Measurements from ENCODE around the gene CAMK2G. TPM values are rescaled to one million over a fixed set of nuclear protein-coding genes. Genes with fewer than 3 reads are reported as not detected.

The CAMK2G gene
- total RNA-seq, 2 experiments from 2014 or later = 34.4 to 38.4 TPM

GRCh38 chr10:73780966-73781365 is 93.4 kb downstream of the CAMK2G start:
- peak overlapping the region; percentile 100 for H3K4me3 Mint-ChIP-seq
- no peak for TF ChIP-seq CTCF (IDR thresholded peaks at IDR 0.05)
- H3K4me1 ChIP-seq (ENCODE audit: insufficient read depth, low read length) = peaks cover 29% of the 10 kb centered on the region
- peaks cover 59% of the 10 kb centered on the region for H3K4me1 Mint-ChIP-seq (ENCODE audit: low read depth)
- H3K27ac ChIP-seq (ENCODE audit: low read depth in 1 of 2, low read length in 2 of 2) = peak overlapping the region in 1 of 2 donors; percentile 82
- H3K9me3 ChIP-seq (ENCODE audit: control insufficient read depth in 1 of 2, insufficient read depth in 1 of 2, low read length in 2 of 2) = no peaks in the 10 kb centered on the region
- no peaks in the 10 kb centered on the region for H3K27me3 Mint-ChIP-seq
- H3K27me3 ChIP-seq (ENCODE audit: control insufficient read depth in 1 of 2, insufficient read depth in 2 of 2, low read length in 2 of 2) = no peaks in the 10 kb centered on the region
- H3K36me3 Mint-ChIP-seq (ENCODE audit: low read depth) = peaks cover 37% of the 10 kb centered on the region
- peaks cover 36% of the 10 kb centered on the region for H3K36me3 ChIP-seq (ENCODE audit: insufficient read depth, low read length)
- no peak for ATAC-seq (ENCODE audit: poor library complexity)
- H3K9me3 Mint-ChIP-seq = no peaks in the 10 kb centered on the region
- ChIA-PET CTCF (interaction anchor here (0.5 to 1.7 kb wide), 4 partner anchors 8 to 137 kb away, joined by 3 to 10 read pairs (median 6); a partner anchor contains a TSS), POLR2A (interaction anchor here (1.0 to 10.2 kb wide), 7 partner anchors 11 to 369 kb away, joined by 3 to 244 read pairs (median 6); partner anchors contain the start of genes AP3M1, CAMK2G and NDST2)
- DNase-seq = no peak
- H3K4me3 ChIP-seq (ENCODE audit: low read length) = peak overlapping the region; percentile 88
- H3K27ac Mint-ChIP-seq = peak overlapping the region; percentile 94
- intact Hi-C loops (cut with DNase I, micrococcal nuclease) = loop anchor here in 1 of 2 experiments (5.0 to 10.0 kb wide), 3 partner anchors 286 to 1564 kb away; partner anchors contain the start of genes ADK, ANAPC16, AP3M1 and ASCC1

- ATAC-seq (ENCODE audit: poor library complexity) (no peak), DNase-seq (no peak)
- Mint-ChIP-seq H3K36me3 (ENCODE audit: low read depth) (peaks cover 39% of the 10 kb centered on the region), H3K4me1 (ENCODE audit: low read depth) (peaks cover 61% of the 10 kb centered on the region), H3K9me3 (no peaks in the 10 kb centered on the region), H3K27me3 (no peaks in the 10 kb centered on the region), H3K27ac (peak overlapping the region; percentile 94), H3K4me3 (peak overlapping the region; percentile 100)
- H3K27me3 ChIP-seq (ENCODE audit: control insufficient read depth in 1 of 2, insufficient read depth in 2 of 2, low read length in 2 of 2) = no peaks in the 10 kb centered on the region
- no peak overlapping the region for H3K27ac ChIP-seq (ENCODE audit: low read depth in 1 of 2, low read length in 2 of 2)
- H3K4me3 ChIP-seq (ENCODE audit: low read length) = no peak overlapping the region
- TF ChIP-seq CTCF (IDR thresholded peaks at IDR 0.05) = no peak
- POLR2A ChIA-PET = interaction anchor here (1.9 to 10.2 kb wide), 3 partner anchors 10 to 50 kb away, joined by 6 to 244 read pairs (median 6); a partner anchor contains a TSS
- H3K36me3 ChIP-seq (ENCODE audit: insufficient read depth, low read length) = peaks cover 42% of the 10 kb centered on the region
- CTCF ChIA-PET = no interaction called here
- H3K4me1 ChIP-seq (ENCODE audit: insufficient read depth, low read length) = peaks cover 29% of the 10 kb centered on the region
- intact Hi-C loops (cut with DNase I, micrococcal nuclease) = loop anchor here in 1 of 2 experiments (5.0 to 10.0 kb wide), 3 partner anchors 286 to 1563 kb away; partner anchors contain the start of genes ADK, ANAPC16, AP3M1 and ASCC1
- H3K9me3 ChIP-seq (ENCODE audit: control insufficient read depth in 1 of 2, insufficient read depth in 1 of 2, low read length in 2 of 2) = no peaks in the 10 kb centered on the region
Observed at GRCh38 chr10:73780301-73780700, 94.1 kb downstream of the CAMK2G start.

DNA sequence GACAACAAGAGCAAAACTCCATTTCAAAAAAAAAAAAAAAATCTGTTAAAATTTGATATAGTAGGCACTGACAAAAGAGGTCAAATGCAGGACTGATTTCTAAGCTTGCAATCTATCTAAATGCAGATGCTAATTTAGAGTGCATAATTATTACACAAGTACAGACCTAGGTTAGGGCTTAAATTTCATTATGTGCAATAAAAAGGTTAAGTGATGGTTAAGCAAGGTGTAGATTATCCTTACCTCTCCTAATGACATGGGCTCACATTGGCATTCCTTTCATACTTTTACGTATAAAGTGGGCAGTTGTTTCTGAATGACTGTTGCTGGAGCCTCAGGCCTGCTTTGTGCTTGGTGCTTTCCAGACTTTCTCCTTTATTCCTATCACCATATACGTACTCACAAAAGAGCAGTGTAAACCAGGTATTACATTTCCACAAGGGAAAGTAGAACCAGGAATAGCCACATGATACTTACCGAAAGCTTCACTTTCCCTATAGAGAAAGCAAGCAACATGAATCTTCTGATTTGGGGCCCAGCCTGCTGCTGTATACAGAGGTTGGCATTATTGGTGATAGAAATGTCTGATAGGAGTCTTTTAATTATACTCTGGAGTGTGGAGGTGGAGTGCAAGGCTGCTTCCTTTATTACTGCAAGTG is 94.7 kb downstream of the CAMK2G start:
- Mint-ChIP-seq H3K4me3 (peak overlapping the region; percentile 68), H3K27me3 (no peaks in the 10 kb centered on the region), H3K4me1 (ENCODE audit: low read depth) (peaks cover 61% of the 10 kb centered on the region), H3K36me3 (ENCODE audit: low read depth) (peaks cover 41% of the 10 kb centered on the region), H3K9me3 (no peaks in the 10 kb centered on the region), H3K27ac (peak overlapping the region; percentile 94)
- Histone ChIP-seq H3K27ac (ENCODE audit: low read depth in 1 of 2, low read length in 2 of 2) (no peak overlapping the region), H3K9me3 (ENCODE audit: control insufficient read depth in 1 of 2, insufficient read depth in 1 of 2, low read length in 2 of 2) (no peaks in the 10 kb centered on the region), H3K27me3 (ENCODE audit: control insufficient read depth in 1 of 2, insufficient read depth in 2 of 2, low read length in 2 of 2) (no peaks in the 10 kb centered on the region), H3K36me3 (ENCODE audit: insufficient read depth, low read length) (peaks cover 48% of the 10 kb centered on the region), H3K4me1 (ENCODE audit: insufficient read depth, low read length) (peaks cover 33% of the 10 kb centered on the region), H3K4me3 (ENCODE audit: low read length) (no peak overlapping the region)
- intact Hi-C loops (cut with DNase I, micrococcal nuclease) = loop anchor here in 1 of 2 experiments (5.0 to 10.0 kb wide), 4 partner anchors 285 to 1562 kb away; partner anchors contain the start of genes ADK, ANAPC16, AP3M1 and ASCC1
- CTCF ChIA-PET = interaction anchor here (2.5 kb wide), 1 partner anchor 11 kb away, joined by 11 read pairs; no protein-coding TSS in a partner anchor
- POLR2A ChIA-PET = interaction anchor here (1.9 to 10.2 kb wide), 3 partner anchors 9 to 49 kb away, joined by 6 to 244 read pairs (median 6); a partner anchor contains a TSS
- DNase-seq (no peak), ATAC-seq (ENCODE audit: poor library complexity) (no peak)
- TF ChIP-seq CTCF (IDR thresholded peaks at IDR 0.05) = no peak

Measured in CD4-positive, alpha-beta T cell (primary cell).